OCI-LY7 (cell line): ENCODE data around the gene SMAGP. TPM values are rescaled to one million over a fixed set of nuclear protein-coding genes. Genes with fewer than 3 reads are reported as not detected.

ENCODE experiments used
- BruUV-seq: library from RNA; stranded (reverse); fragments of 400-500 nt; replicated peaks from 2 replicates; lab custom pipeline; 2021; lab: Mats Ljungman, UMichigan
- CTCF ChIA-PET: fragments of 300-600 bp; sonication (Branson Sonifier 250); formaldehyde crosslinking; loops from one replicate; lab custom pipeline; 2022; ENCODE audit warnings: antibody characterized with exemption; ENCODE audit not compliant: unreplicated experiment; lab: Charles Lee
- POLR2A ChIA-PET: fragments of 300-600 bp; sonication (Branson Sonifier 250); formaldehyde crosslinking; loops from one replicate; lab custom pipeline; 2022; ENCODE audit warnings: antibody characterized with exemption; lab: Charles Lee
- DNase-seq: peaks from one replicate; pipeline ENCODE4 v3.0.0-alpha.2; 2015; ENCODE audit warnings: low spot score
- H2AFZ ChIP-seq: fragments of 200-600 bp; sonication (generic), shearing (Covaris generic); 2 replicates; pipeline ENCODE4 v1.6.1; 2014; ENCODE audit warnings: mild to moderate bottlenecking, antibody characterized with exemption, low read length, moderate library complexity
- H3K27ac ChIP-seq: fragments of 200-600 bp; sonication (generic); 2 replicates; pipeline ENCODE4 v1.5.1; 2014; ENCODE audit warnings: mixed run types, low read depth, mild to moderate bottlenecking, moderate library complexity, low read length, inconsistent platforms; ENCODE audit not compliant: poor library complexity, severe bottlenecking
- H3K36me3 ChIP-seq: fragments of 200-600 bp; sonication (generic); 2 replicates; pipeline ENCODE4 v1.6.1; 2014; ENCODE audit warnings: mild to moderate bottlenecking, antibody characterized with exemption, low read length, moderate library complexity, mixed read lengths; ENCODE audit not compliant: insufficient read depth
- H3K4me1 ChIP-seq: fragments of 200-600 bp; sonication (generic); 2 replicates; pipeline ENCODE4 v1.5.1; 2014; ENCODE audit warnings: mild to moderate bottlenecking, low read length; ENCODE audit not compliant: insufficient read depth, poor library complexity, severe bottlenecking
- H3K4me2 ChIP-seq: fragments of 200-600 bp; sonication (generic); 2 replicates; pipeline ENCODE4 v1.6.1; 2014; ENCODE audit warnings: mild to moderate bottlenecking, low read length
- H3K4me3 ChIP-seq: fragments of 200-600 bp; sonication (generic); 2 replicates; pipeline ENCODE4 v1.5.1; 2014; ENCODE audit warnings: mild to moderate bottlenecking, low read depth, low read length; ENCODE audit not compliant: poor library complexity, severe bottlenecking
- H3K79me2 ChIP-seq: fragments of 200-600 bp; sonication (generic); 2 replicates; pipeline ENCODE4 v1.6.1; 2016; ENCODE audit warnings: low read depth, mild to moderate bottlenecking, low read length, moderate library complexity, mixed read lengths; ENCODE audit not compliant: insufficient read depth
- H3K9me2 ChIP-seq: fragments of 200-600 bp; sonication (generic); 2 replicates; pipeline ENCODE4 v1.6.1; 2016; ENCODE audit warnings: mild to moderate bottlenecking, low read length, mixed read lengths; ENCODE audit not compliant: insufficient read depth
- H3K9me3 ChIP-seq: fragments of 200-600 bp; sonication (generic); 2 replicates; pipeline ENCODE4 v1.6.1; 2014; ENCODE audit warnings: mild to moderate bottlenecking, mixed run types, low read length, mixed read lengths
- H4K20me1 ChIP-seq: fragments of 200-600 bp; sonication (generic); 2 replicates; pipeline ENCODE4 v1.6.1; 2014; ENCODE audit warnings: mild to moderate bottlenecking, antibody characterized with exemption, low read length, moderate library complexity, mixed read lengths; ENCODE audit not compliant: insufficient read depth
- CTCF ChIP-seq: fragments of 200-600 bp; sonication (generic); conservative IDR thresholded peaks from 2 replicates; pipeline ENCODE4 v1.5.1; 2014; ENCODE audit warnings: mild to moderate bottlenecking, antibody characterized with exemption, low read length, moderate library complexity, mixed read lengths
- EZH2phosphoT487 ChIP-seq: fragments of 200-600 bp; sonication (generic); IDR thresholded peaks from 2 replicates; pipeline ENCODE4 v1.6.1; 2018; ENCODE audit warnings: low read depth, borderline replicate concordance, mild to moderate bottlenecking, mixed run types, antibody characterized with exemption, low read length, moderate library complexity, mixed read lengths
- intact Hi-C: fragments of 100-400 bp; cut with micrococcal nuclease; formaldehyde crosslinking; loops from one replicate; pipeline ENCODE4 v1.10.0; 2022; ENCODE audit not compliant: unreplicated experiment
- total RNA-seq, 2 experiments: library from RNA; depleted of rRNA in 1 of 2; stranded (reverse); fragments of >200 nt in 1 of 2; shearing (Covaris generic) in 1 of 2; gene quantifications; 2 replicates each; pipeline ENCODE4 v1.2.3, GENCODE V29; 2014 to 2022

The SMAGP gene
- total RNA-seq, 2 experiments from 2014 or later, result 2.6 TPM; not detected in 1

- Histone ChIP-seq H2AFZ (0 out of 2 replicates have a peak overlapping the region, but pooled peaks have one; percentile 79), H3K4me3 (peak overlapping the region; percentile 69), H3K36me3 (no peaks in the 10 kb centered on the region), H4K20me1 (no peaks in the 10 kb centered on the region), H3K9me3 (no peaks in the 10 kb centered on the region), H3K9me2 (no peaks in the 10 kb centered on the region), H3K79me2 (no peaks in the 10 kb centered on the region), H3K4me2 (peak overlapping the region; percentile 95), H3K4me1 (peaks cover 21% of the 10 kb centered on the region), H3K27ac (no peak overlapping the region)
- TF ChIP-seq CTCF (no peak), EZH2phosphoT487 (no peak)
- BruUV-seq, result no TSS peak
- POLR2A ChIA-PET, result interaction anchor here (0.6 to 1.0 kb wide), 3 partner anchors 15 to 235 kb away, joined by 3 to 5 read pairs (median 3); no protein-coding TSS in a partner anchor
- intact Hi-C loops, result loop anchor here (5.0 to 10.0 kb wide), 2 partner anchors 44 to 132 kb away; partner anchors contain the start of genes CSRNP2 and TFCP2
- no peak for DNase-seq
- CTCF ChIA-PET, result no interaction called here
These were observed 53.6 kb downstream of the SMAGP start for GRCh38 chr12:51216642-51217041.

- Histone ChIP-seq H3K79me2 (no peaks in the 10 kb centered on the region), H4K20me1 (no peaks in the 10 kb centered on the region), H3K4me2 (no peak overlapping the region), H3K36me3 (no peaks in the 10 kb centered on the region), H3K9me2 (no peaks in the 10 kb centered on the region), H3K4me1 (peaks cover 20% of the 10 kb centered on the region), H3K4me3 (no peak overlapping the region), H3K27ac (no peak overlapping the region), H3K9me3 (no peaks in the 10 kb centered on the region), H2AFZ (no peak overlapping the region)
- intact Hi-C loops, result loop anchor here (5.0 to 10.0 kb wide), 2 partner anchors 43 to 130 kb away; partner anchors contain the start of genes CSRNP2 and TFCP2
- no peak for TF ChIP-seq CTCF
- TF ChIP-seq EZH2phosphoT487, result no peak
- DNase-seq, result no peak
- CTCF ChIA-PET, result no interaction called here
- POLR2A ChIA-PET, result interaction anchor here (0.7 kb wide), 2 partner anchors 10 to 613 kb away, joined by 4 to 5 read pairs; no protein-coding TSS in a partner anchor
- no TSS peak for BruUV-seq
These were observed 55.3 kb downstream of the SMAGP start for GRCh38 chr12:51214895-51215294.

GRCh38 chr12:51210690-51211395 lies 59.4 kb downstream of the SMAGP start:
- ChIA-PET CTCF (no interaction called here), POLR2A (interaction anchor here (0.6 to 1.2 kb wide), 3 partner anchors 18 to 129 kb away, joined by 3 read pairs; no protein-coding TSS in a partner anchor)
- no peak for DNase-seq
- Histone ChIP-seq H3K79me2 (no peaks in the 10 kb centered on the region), H3K4me2 (no peak overlapping the region), H3K4me1 (no peaks in the 10 kb centered on the region), H3K27ac (no peak overlapping the region), H3K9me2 (no peaks in the 10 kb centered on the region), H4K20me1 (no peaks in the 10 kb centered on the region), H3K36me3 (no peaks in the 10 kb centered on the region), H3K9me3 (no peaks in the 10 kb centered on the region), H2AFZ (no peak overlapping the region), H3K4me3 (no peak overlapping the region)
- TF ChIP-seq EZH2phosphoT487 (no peak), CTCF (no peak)
- intact Hi-C loops, result loop anchor here (10.0 kb wide), 1 partner anchor 126 kb away; the partner anchor contains the start of gene CSRNP2
- BruUV-seq, result no TSS peak
